Measurements from ENCODE around the gene KCNK4. TPM values are rescaled to one million over a fixed set of nuclear protein-coding genes. Genes with fewer than 3 reads are reported as not detected.
A peak's percentile ranks its signal among the peaks of the same experiment; 100 is the strongest.

KCNK4 gene
- total RNA-seq, 1 donor from 2014 or later, result 0.47 TPM

GRCh38 chr11:64341851-64342791, 51.0 kb downstream of the KCNK4 start:
- H3K27ac Mint-ChIP-seq (ENCODE audit: unreplicated experiment), result peak overlapping the region; percentile 82
- peak overlapping the region; percentile 81 for H3K4me3 Mint-ChIP-seq (ENCODE audit: unreplicated experiment)
- peak; percentile 24 for TF ChIP-seq CTCF (IDR thresholded peaks at IDR 0.05; ENCODE audit: partially characterized antibody, unreplicated experiment)
- H3K9me3 Mint-ChIP-seq (ENCODE audit: unreplicated experiment), result peaks cover 20% of the 10 kb centered on the region
- H3K36me3 Mint-ChIP-seq (ENCODE audit: unreplicated experiment), result peaks cover 4% of the 10 kb centered on the region
- DNase-seq, result peak; percentile 94
- peaks cover 18% of the 10 kb centered on the region for H3K4me1 Mint-ChIP-seq (ENCODE audit: low read depth, unreplicated experiment)
- H3K27me3 Mint-ChIP-seq (ENCODE audit: unreplicated experiment), result peaks cover 12% of the 10 kb centered on the region

DNA sequence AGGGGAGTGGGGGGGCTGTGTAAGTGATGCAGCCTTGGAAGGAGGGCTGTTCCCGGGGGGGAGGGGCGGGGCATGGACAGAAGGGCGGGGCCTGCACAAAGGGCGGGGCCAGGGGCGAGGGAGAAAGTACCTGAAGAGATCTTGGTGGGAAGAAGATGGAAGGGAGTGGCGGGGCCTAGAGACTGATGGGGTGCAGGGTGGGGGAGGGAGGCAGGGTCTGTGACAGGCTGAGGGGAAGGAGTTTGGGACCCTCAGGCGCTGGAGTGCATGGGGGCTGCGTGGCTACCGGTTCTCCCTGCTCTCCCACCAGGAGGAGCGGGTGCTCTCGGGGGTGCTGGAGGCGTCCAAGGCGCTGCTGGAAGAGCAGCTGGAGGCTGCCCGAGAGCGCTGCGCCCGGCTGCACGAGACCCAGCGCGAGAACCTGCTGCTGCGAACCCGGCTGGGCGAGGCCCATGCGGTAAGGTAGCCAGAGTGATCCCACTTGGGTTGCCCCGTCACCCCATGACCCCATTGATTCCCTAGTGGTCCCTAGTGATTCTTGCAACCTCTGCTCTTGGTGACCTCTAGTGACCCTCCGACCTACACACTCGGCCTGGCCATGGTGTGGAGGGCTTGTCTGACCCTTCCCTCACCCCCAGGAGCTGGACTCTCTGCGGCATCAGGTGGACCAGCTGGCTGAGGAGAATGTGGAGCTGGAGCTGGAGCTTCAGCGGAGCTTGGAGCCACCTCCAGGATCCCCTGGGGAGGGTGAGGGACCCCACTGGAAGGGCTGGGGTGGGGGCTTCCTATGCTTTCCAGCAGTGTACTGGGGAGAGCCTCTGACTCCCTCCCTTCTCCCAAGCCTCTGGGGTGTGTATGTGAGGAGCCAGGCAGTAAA, 52.0 kb downstream of the KCNK4 start:
- no peak for TF ChIP-seq CTCF (IDR thresholded peaks at IDR 0.05; ENCODE audit: partially characterized antibody, unreplicated experiment)
- H3K9me3 Mint-ChIP-seq (ENCODE audit: unreplicated experiment), result peaks cover 19% of the 10 kb centered on the region
- peaks cover 19% of the 10 kb centered on the region for H3K4me1 Mint-ChIP-seq (ENCODE audit: low read depth, unreplicated experiment)
- peaks cover 4% of the 10 kb centered on the region for H3K36me3 Mint-ChIP-seq (ENCODE audit: unreplicated experiment)
- peaks cover 14% of the 10 kb centered on the region for H3K27me3 Mint-ChIP-seq (ENCODE audit: unreplicated experiment)
- peak overlapping the region; percentile 64 for H3K4me3 Mint-ChIP-seq (ENCODE audit: unreplicated experiment)
- peak overlapping the region; percentile 82 for H3K27ac Mint-ChIP-seq (ENCODE audit: unreplicated experiment)
- no peak for DNase-seq

DNA sequence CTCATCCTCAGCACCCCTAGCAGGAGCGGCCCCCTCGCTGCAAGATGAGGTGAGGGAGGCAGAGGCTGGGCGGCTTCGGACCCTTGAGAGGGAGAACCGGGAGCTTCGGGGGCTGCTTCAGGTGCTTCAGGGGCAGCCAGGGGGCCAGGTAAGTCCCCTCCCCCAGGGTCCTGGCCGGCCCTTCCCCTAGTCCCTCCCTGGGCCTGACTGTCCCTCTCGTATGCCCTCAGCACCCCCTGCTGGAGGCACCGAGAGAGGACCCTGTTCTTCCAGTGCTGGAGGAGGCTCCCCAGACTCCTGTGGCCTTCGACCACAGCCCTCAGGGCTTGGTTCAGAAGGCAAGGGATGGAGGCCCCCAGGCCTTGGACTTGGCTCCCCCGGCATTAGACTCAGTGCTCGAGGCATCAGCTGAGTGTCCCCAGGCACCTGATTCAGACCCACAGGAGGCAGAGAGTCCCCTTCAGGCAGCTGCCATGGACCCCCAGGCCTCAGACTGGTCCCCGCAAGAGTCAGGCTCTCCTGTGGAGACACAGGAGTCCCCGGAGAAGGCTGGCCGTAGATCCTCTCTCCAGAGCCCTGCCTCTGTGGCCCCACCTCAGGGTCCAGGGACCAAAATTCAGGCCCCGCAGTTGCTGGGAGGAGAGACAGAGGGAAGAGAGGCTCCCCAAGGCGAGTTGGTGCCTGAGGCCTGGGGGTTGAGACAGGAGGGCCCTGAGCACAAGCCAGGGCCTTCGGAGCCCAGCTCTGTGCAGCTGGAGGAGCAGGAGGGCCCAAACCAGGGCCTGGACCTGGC, 52.9 kb downstream of the KCNK4 start:
- H3K27ac Mint-ChIP-seq (ENCODE audit: unreplicated experiment), result no peak overlapping the region
- H3K36me3 Mint-ChIP-seq (ENCODE audit: unreplicated experiment), result peaks cover 4% of the 10 kb centered on the region
- peaks cover 11% of the 10 kb centered on the region for H3K27me3 Mint-ChIP-seq (ENCODE audit: unreplicated experiment)
- peaks cover 14% of the 10 kb centered on the region for H3K4me1 Mint-ChIP-seq (ENCODE audit: low read depth, unreplicated experiment)
- DNase-seq, result peak; percentile 76
- H3K4me3 Mint-ChIP-seq (ENCODE audit: unreplicated experiment), result no peak overlapping the region
- peak; percentile 61 for TF ChIP-seq CTCF (IDR thresholded peaks at IDR 0.05; ENCODE audit: partially characterized antibody, unreplicated experiment)
- H3K9me3 Mint-ChIP-seq (ENCODE audit: unreplicated experiment), result peaks cover 17% of the 10 kb centered on the region

GRCh38 chr11:64344787-64345186, 53.7 kb downstream of the KCNK4 start:
- DNase-seq, result no peak
- Mint-ChIP-seq H3K4me3 (ENCODE audit: unreplicated experiment) (no peak overlapping the region), H3K9me3 (ENCODE audit: unreplicated experiment) (peaks cover 16% of the 10 kb centered on the region), H3K27me3 (ENCODE audit: unreplicated experiment) (peaks cover 11% of the 10 kb centered on the region), H3K27ac (ENCODE audit: unreplicated experiment) (no peak overlapping the region), H3K4me1 (ENCODE audit: low read depth, unreplicated experiment) (peaks cover 10% of the 10 kb centered on the region), H3K36me3 (ENCODE audit: unreplicated experiment) (no peaks in the 10 kb centered on the region)
- no peak for TF ChIP-seq CTCF (IDR thresholded peaks at IDR 0.05; ENCODE audit: partially characterized antibody, unreplicated experiment)
